GM19238 (cell line): ENCODE data around the gene ZNF701.
"Not testable (repeated sequence)": the region's sequence is repeated elsewhere in the genome, so short reads cannot be mapped to it uniquely, and the experiment has no call there.

Source experiments
- DNase-seq: peaks from one replicate; pipeline ENCODE4 v3.0.0; 2011; ENCODE audit warnings: low spot score; ENCODE audit not compliant: insufficient read length

ZNF701 gene

GRCh38 chr19:52570000-52570861 is at the start of gene ZNF701:
Gene ZNF701, plus strand, starts transcription at chr19:52570287. Its CDS starts 3,861 bp downstream, at chr19:52574148.
- DNase-seq, result peak; percentile 78

GRCh38 chr19:52522551-52522950 is 47.5 kb upstream of the ZNF701 start:
- DNase-seq, result no peak

- DNase-seq, result no peak
Measured at GRCh38 chr19:52524086-52524485, 46.0 kb upstream of the ZNF701 start.

- peak; percentile 82 for DNase-seq
Measured at GRCh38 chr19:52527134-52527955, 42.7 kb upstream of the ZNF701 start, which contains the start of gene ZNF808. Gene ZNF808, plus strand, starts transcription at chr19:52527668. Its CDS starts 15,617 bp downstream, at chr19:52543285.

- DNase-seq, result no peak
Measured at GRCh38 chr19:52527956-52528351, 42.1 kb upstream of the ZNF701 start.

- DNase-seq, result no peak
Measured at GRCh38 chr19:52532480-52532879, 37.6 kb upstream of the ZNF701 start.

- DNase-seq, result no peak
Measured at GRCh38 chr19:52533901-52534300, 36.2 kb upstream of the ZNF701 start.

- DNase-seq, result not testable (repeated sequence)
Measured at GRCh38 chr19:52535385-52535770, 34.7 kb upstream of the ZNF701 start.

- DNase-seq, result peak; percentile 17
Measured at GRCh38 chr19:52535771-52536447, 34.2 kb upstream of the ZNF701 start.

- DNase-seq, result no peak
Measured at GRCh38 chr19:52536448-52536800, 33.7 kb upstream of the ZNF701 start.

GRCh38 chr19:52538815-52539214 is 31.3 kb upstream of the ZNF701 start:
- DNase-seq, result not testable (repeated sequence)

- DNase-seq, result not testable (repeated sequence)
Measured at GRCh38 chr19:52541176-52541575, 28.9 kb upstream of the ZNF701 start.

- DNase-seq, result no peak
Measured at GRCh38 chr19:52541608-52542007, 28.5 kb upstream of the ZNF701 start.

GRCh38 chr19:52542541-52542940 is 27.5 kb upstream of the ZNF701 start:
- DNase-seq, result not testable (repeated sequence)

GRCh38 chr19:52542984-52543664 is 27.0 kb upstream of the ZNF701 start:
- no peak for DNase-seq

- no peak for DNase-seq
Measured at GRCh38 chr19:52554216-52554971, 15.7 kb upstream of the ZNF701 start.

GRCh38 chr19:52557231-52557995 is 12.7 kb upstream of the ZNF701 start:
- no peak for DNase-seq

- DNase-seq, result not testable (repeated sequence)
Measured at GRCh38 chr19:52558732-52559445, 11.2 kb upstream of the ZNF701 start.

- DNase-seq, result not testable (repeated sequence)
Measured at GRCh38 chr19:52561611-52562010, 8.5 kb upstream of the ZNF701 start.
